OCI-LY1 (cell line): Measurements from ENCODE around the gene PPP1R15B.

Source experiments
- H2AFZ ChIP-seq: fragments of 200-600 bp; sonication (generic), shearing (Covaris generic); 2 replicates; pipeline ENCODE4 v1.6.0; 2014; ENCODE audit warnings: antibody characterized with exemption, mild to moderate bottlenecking, low read length
- H3F3A ChIP-seq: fragments of 200-600 bp; sonication (generic), shearing (Covaris generic); 2 replicates; pipeline ENCODE4 v1.6.0; 2014; ENCODE audit warnings: mild to moderate bottlenecking, antibody characterized with exemption, low read length, moderate library complexity; ENCODE audit not compliant: insufficient read depth
- H3K27ac ChIP-seq: fragments of 200-600 bp; sonication (generic); 2 replicates; pipeline ENCODE4 v1.5.1; 2014; ENCODE audit warnings: low read length, mixed run types, mild to moderate bottlenecking, low read depth; ENCODE audit not compliant: poor library complexity, severe bottlenecking
- H3K27me3 ChIP-seq: fragments of 200-600 bp; sonication (generic); 2 replicates; pipeline ENCODE4 v1.6.0; 2014; ENCODE audit warnings: antibody characterized with exemption, mild to moderate bottlenecking, low read length, moderate library complexity; ENCODE audit not compliant: insufficient read depth
- H3K36me3 ChIP-seq: fragments of 200-600 bp; sonication (generic); 2 replicates; pipeline ENCODE4 v1.6.1; 2014; ENCODE audit warnings: mild to moderate bottlenecking, antibody characterized with exemption, low read length, moderate library complexity, mixed read lengths; ENCODE audit not compliant: insufficient read depth
- H3K4me1 ChIP-seq: fragments of 200-600 bp; sonication (generic); 2 replicates; pipeline ENCODE4 v1.5.1; 2014; ENCODE audit warnings: mild to moderate bottlenecking, low read length, moderate library complexity; ENCODE audit not compliant: insufficient read depth, severe bottlenecking
- H3K4me2 ChIP-seq: fragments of 200-600 bp; sonication (generic), shearing (Covaris generic); 2 replicates; pipeline ENCODE4 v1.6.1; 2014; ENCODE audit warnings: low read length
- H3K4me3 ChIP-seq: fragments of 200-600 bp; sonication (generic); 2 replicates; pipeline ENCODE4 v1.5.1; 2014; ENCODE audit warnings: low read length, low read depth, mild to moderate bottlenecking, mixed read lengths; ENCODE audit not compliant: poor library complexity, severe bottlenecking
- H3K79me2 ChIP-seq: fragments of 200-600 bp; shearing (Covaris generic); 2 replicates; pipeline ENCODE4 v1.6.1; 2016; ENCODE audit warnings: mixed run types, low read length, mixed read lengths; ENCODE audit not compliant: insufficient read depth
- H3K9ac ChIP-seq: fragments of 200-600 bp; sonication (generic), shearing (Covaris generic); 2 replicates; pipeline ENCODE4 v1.6.1; 2014; ENCODE audit warnings: mild to moderate bottlenecking, low read length, mixed read lengths
- H3K9me2 ChIP-seq: fragments of 200-600 bp; sonication (generic), shearing (Covaris generic); 2 replicates; pipeline ENCODE4 v1.6.1; 2014; ENCODE audit warnings: low read depth, mild to moderate bottlenecking, low read length, mixed read lengths
- H3K9me3 ChIP-seq: fragments of 200-600 bp; shearing (Covaris generic); 2 replicates; pipeline ENCODE4 v1.6.1; 2014; ENCODE audit warnings: low read length, mixed read lengths
- H4K20me1 ChIP-seq: fragments of 200-600 bp; sonication (generic), shearing (Covaris generic); 2 replicates; pipeline ENCODE4 v1.6.0; 2016; ENCODE audit warnings: mild to moderate bottlenecking, low read length; ENCODE audit not compliant: insufficient read depth
- EZH2 ChIP-seq: fragments of 200-600 bp; sonication (generic), shearing (Covaris generic); IDR thresholded peaks from 2 replicates; pipeline ENCODE4 v1.8.0; 2017; ENCODE audit warnings: borderline replicate concordance, mixed run types, mild to moderate bottlenecking, antibody characterized with exemption, low read length, moderate library complexity, mixed read lengths
- TF ChIP-seq, protein P1 (sequence below): fragments of 200-600 bp; sonication (generic), shearing (Covaris generic); IDR thresholded peaks from 2 replicates; pipeline ENCODE4 v1.5.1; 2017; ENCODE audit warnings: mild to moderate bottlenecking, antibody characterized with exemption, low read length, moderate library complexity, mixed read lengths

Gene PPP1R15B

DNA sequence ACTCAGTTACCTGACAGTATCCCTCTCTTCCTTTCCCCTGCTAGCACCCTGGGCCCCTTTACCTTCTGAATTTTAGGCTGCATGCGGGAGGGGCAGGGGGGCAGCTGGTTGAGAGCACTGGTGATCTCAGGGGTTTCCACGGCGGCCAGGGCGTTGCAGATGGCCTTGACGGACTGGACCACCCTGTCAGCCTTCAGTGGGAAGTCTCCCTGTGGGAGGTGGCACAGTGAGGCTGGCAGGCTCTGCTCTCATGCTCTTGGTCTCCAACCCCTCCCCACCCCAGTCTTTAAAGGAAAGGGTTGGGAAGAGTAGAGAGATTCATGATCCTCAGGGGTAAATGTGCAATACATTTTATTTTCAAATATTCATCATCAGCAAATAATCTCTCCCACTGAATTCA, 46.0 kb upstream of the PPP1R15B start:
- H3K4me2 ChIP-seq, result no peak overlapping the region
- H3K36me3 ChIP-seq, result peaks cover 93% of the 10 kb centered on the region
- H4K20me1 ChIP-seq, result no peaks in the 10 kb centered on the region
- H3K27me3 ChIP-seq, result no peaks in the 10 kb centered on the region
- H2AFZ ChIP-seq, result no peak overlapping the region
- no peaks in the 10 kb centered on the region for H3K9me2 ChIP-seq
- TF ChIP-seq, protein P1, sequence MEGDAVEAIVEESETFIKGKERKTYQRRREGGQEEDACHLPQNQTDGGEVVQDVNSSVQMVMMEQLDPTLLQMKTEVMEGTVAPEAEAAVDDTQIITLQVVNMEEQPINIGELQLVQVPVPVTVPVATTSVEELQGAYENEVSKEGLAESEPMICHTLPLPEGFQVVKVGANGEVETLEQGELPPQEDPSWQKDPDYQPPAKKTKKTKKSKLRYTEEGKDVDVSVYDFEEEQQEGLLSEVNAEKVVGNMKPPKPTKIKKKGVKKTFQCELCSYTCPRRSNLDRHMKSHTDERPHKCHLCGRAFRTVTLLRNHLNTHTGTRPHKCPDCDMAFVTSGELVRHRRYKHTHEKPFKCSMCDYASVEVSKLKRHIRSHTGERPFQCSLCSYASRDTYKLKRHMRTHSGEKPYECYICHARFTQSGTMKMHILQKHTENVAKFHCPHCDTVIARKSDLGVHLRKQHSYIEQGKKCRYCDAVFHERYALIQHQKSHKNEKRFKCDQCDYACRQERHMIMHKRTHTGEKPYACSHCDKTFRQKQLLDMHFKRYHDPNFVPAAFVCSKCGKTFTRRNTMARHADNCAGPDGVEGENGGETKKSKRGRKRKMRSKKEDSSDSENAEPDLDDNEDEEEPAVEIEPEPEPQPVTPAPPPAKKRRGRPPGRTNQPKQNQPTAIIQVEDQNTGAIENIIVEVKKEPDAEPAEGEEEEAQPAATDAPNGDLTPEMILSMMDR, result no peak
- TF ChIP-seq EZH2, result no peak
- no peak overlapping the region for H3K27ac ChIP-seq
- peaks cover 17% of the 10 kb centered on the region for H3K4me1 ChIP-seq
- H3K4me3 ChIP-seq, result no peak overlapping the region
- H3F3A ChIP-seq, result no peaks in the 10 kb centered on the region
- no peaks in the 10 kb centered on the region for H3K9me3 ChIP-seq
- no peaks in the 10 kb centered on the region for H3K79me2 ChIP-seq
- no peak overlapping the region for H3K9ac ChIP-seq

DNA sequence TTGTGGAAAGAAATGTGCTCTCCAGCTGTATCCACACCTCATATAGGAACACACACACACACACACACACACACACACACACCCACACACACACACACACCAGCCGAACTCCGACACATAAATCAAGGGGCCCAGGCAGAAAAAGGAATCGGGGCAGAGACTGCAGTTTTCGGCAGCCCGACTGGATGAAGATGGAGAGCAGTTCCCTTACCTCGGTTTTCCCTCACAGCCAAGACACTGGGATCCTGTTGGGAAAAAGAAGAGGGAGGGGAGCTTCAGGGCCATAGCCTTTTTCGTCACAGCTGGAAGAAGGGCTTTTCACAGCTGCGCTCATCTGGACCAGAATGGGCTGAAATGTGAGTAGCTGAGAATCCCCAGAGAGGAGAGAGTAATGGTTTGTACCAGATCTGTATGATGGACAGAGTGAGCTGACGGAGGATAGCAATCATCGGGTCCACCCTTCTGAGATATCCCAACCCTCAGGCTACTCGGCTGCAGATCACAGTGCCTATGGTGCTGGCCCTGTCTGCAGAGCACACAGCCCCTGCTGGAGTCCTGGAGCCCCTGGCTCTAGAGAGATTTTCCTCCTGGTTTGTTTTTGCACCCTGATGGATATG, 45.3 kb upstream of the PPP1R15B start:
- Histone ChIP-seq H3K4me3 (no peak overlapping the region), H3K36me3 (peaks cover 93% of the 10 kb centered on the region), H3K9me3 (no peaks in the 10 kb centered on the region), H3K79me2 (no peaks in the 10 kb centered on the region), H3K9ac (no peak overlapping the region), H3K9me2 (no peaks in the 10 kb centered on the region), H3F3A (no peaks in the 10 kb centered on the region), H3K27me3 (no peaks in the 10 kb centered on the region), H3K4me2 (no peak overlapping the region), H3K27ac (no peak overlapping the region), H3K4me1 (peaks cover 10% of the 10 kb centered on the region), H2AFZ (no peak overlapping the region), H4K20me1 (no peaks in the 10 kb centered on the region)
- TF ChIP-seq, protein P1, result no peak
- no peak for TF ChIP-seq EZH2

DNA sequence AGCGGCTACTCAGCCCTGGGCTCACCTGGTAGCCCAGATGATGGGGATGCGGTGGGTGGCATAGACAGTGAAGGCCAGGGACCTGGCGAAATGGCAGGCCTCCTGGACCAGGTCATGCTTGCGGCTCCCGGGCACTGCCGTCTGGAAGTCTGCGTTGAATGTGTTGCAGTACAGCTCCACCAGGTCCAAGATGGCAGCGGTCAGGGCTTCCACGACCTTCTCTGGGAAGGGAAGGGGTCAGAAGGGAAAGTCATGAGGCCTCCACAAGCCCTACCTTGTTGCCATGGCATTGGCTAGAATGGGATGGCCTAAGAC, 44.2 kb upstream of the PPP1R15B start:
- Histone ChIP-seq H3K4me2 (no peak overlapping the region), H3K9me3 (no peaks in the 10 kb centered on the region), H3K4me3 (no peak overlapping the region), H4K20me1 (no peaks in the 10 kb centered on the region), H3K9ac (no peak overlapping the region), H3K27me3 (no peaks in the 10 kb centered on the region), H3K79me2 (no peaks in the 10 kb centered on the region), H3K4me1 (peaks cover 8% of the 10 kb centered on the region), H3K9me2 (no peaks in the 10 kb centered on the region), H3F3A (no peaks in the 10 kb centered on the region), H3K36me3 (peaks cover 93% of the 10 kb centered on the region), H2AFZ (no peak overlapping the region), H3K27ac (no peak overlapping the region)
- no peak for TF ChIP-seq EZH2
- TF ChIP-seq, protein P1, result no peak
